DND-41 (cell line): Measurements from ENCODE around the gene LRP4.

Experiments used
- EZH2 ChIP-seq: IDR thresholded peaks from 3 replicates; pipeline ENCODE4 v1.6.1; 2012; ENCODE audit warnings: borderline replicate concordance, low read depth, mild to moderate bottlenecking, moderate library complexity, low read length, inconsistent platforms; ENCODE audit not compliant: severe bottlenecking
- TF ChIP-seq, protein P1 (sequence below): IDR thresholded peaks from 2 replicates; pipeline ENCODE4 v1.5.1; 2012; ENCODE audit warnings: borderline replicate concordance, low read length, moderate library complexity, mild to moderate bottlenecking; ENCODE audit not compliant: poor library complexity, severe bottlenecking; ENCODE audit errors: extremely low read depth

DNA sequence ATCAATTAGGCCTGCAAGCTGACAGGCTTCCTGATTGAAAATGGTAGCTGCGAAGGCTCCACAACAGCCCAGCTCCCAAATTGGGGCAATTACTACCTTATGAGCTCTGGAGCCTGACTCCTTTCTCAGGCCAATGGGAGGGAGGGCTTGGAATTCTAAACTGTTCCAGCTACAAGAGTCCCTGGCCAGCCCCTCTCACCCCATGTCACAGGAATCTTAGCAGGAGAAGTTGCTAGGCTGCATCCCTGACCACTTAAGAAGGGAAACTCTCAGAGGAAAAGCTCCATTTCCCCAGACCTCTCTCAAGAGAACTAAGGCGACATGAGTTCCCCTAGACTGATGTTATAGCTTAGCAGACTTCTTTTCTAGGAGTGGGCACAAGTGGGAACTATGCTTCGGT is 4.9 kb downstream of the LRP4 start:
- TF ChIP-seq, protein P1, sequence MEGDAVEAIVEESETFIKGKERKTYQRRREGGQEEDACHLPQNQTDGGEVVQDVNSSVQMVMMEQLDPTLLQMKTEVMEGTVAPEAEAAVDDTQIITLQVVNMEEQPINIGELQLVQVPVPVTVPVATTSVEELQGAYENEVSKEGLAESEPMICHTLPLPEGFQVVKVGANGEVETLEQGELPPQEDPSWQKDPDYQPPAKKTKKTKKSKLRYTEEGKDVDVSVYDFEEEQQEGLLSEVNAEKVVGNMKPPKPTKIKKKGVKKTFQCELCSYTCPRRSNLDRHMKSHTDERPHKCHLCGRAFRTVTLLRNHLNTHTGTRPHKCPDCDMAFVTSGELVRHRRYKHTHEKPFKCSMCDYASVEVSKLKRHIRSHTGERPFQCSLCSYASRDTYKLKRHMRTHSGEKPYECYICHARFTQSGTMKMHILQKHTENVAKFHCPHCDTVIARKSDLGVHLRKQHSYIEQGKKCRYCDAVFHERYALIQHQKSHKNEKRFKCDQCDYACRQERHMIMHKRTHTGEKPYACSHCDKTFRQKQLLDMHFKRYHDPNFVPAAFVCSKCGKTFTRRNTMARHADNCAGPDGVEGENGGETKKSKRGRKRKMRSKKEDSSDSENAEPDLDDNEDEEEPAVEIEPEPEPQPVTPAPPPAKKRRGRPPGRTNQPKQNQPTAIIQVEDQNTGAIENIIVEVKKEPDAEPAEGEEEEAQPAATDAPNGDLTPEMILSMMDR: no peak
- TF ChIP-seq EZH2: no peak
